HepG2 (cell line): ENCODE results near the gene TOR1B. TPM values are rescaled to one million over a fixed set of nuclear protein-coding genes. Genes with fewer than 3 reads are reported as not detected.

ENCODE experiments used
- ATAC-seq: fragments of 200-7000 bp; cut with Tn5 transposase; 3 replicates; pipeline ENCODE4 v1.9.1; 2020; ENCODE audit warnings: mild to moderate bottlenecking, moderate library complexity
- BruUV-seq: library from RNA; stranded (reverse); fragments of 400-500 nt; replicated peaks from 2 replicates; lab custom pipeline; 2021; lab: Mats Ljungman, UMichigan
- CTCF ChIA-PET: fragments of 300-600 bp; formaldehyde crosslinking; extraction: SDS; loops from one replicate; lab custom pipeline; 2021; ENCODE audit warnings: low total read pairs, inconsistent platforms, low intra/inter-chr PET ratio; lab: Yijun Ruan, JAX
- POLR2A ChIA-PET: fragments of 350-600 bp; sonication (Branson Sonifier 250); formaldehyde crosslinking; loops from one replicate; lab custom pipeline; 2020; ENCODE audit warnings: antibody characterized with exemption, inconsistent platforms; lab: Yijun Ruan, JAX
- DNase-seq: peaks from one replicate; pipeline ENCODE4 v3.0.0-alpha.2; 2015; ENCODE audit warnings: low spot score
- FAIRE-seq: peaks from 3 replicates; lab custom pipeline; 2011; peaks lifted over from hg19 to GRCh38; lab: Jason Lieb, UNC
- H2AFZ ChIP-seq: one replicate; pipeline ENCODE4 v1.6.1; 2011; ENCODE audit warnings: low read length, inconsistent platforms
- H3K27ac ChIP-seq: fragments of 300-600 bp; 3 replicates; pipeline ENCODE4 v1.8.0; 2011; ENCODE audit warnings: mixed run types, mild to moderate bottlenecking, mixed read lengths, low read length, inconsistent platforms; ENCODE audit not compliant: insufficient read depth; ENCODE audit errors: extremely low read length
- H3K27me3 ChIP-seq, 2 experiments: fragments of 200-600 bp in 1 of 2; 2 replicates in 1 of 2; 3 replicates in 1 of 2; pipeline versions ENCODE4 v1.6.0 to v1.8.0; 2011; ENCODE audit warnings: low read length in 2 of 2, mild to moderate bottlenecking in 2 of 2, moderate library complexity in 2 of 2, inconsistent platforms in 1 of 2; ENCODE audit not compliant: insufficient read depth in 2 of 2, control insufficient read depth in 1 of 2
- H3K36me3 ChIP-seq, 2 experiments: fragments of 200-600 bp in 1 of 2; replicated peaks in 1 of 2; 2 replicates in 1 of 2; 3 replicates in 1 of 2; pipeline versions ENCODE4 v1.5.1 to v1.8.0; 2011; ENCODE audit warnings: low read length in 2 of 2, inconsistent platforms in 1 of 2; ENCODE audit not compliant: insufficient read depth in 2 of 2, control insufficient read depth in 1 of 2
- H3K4me1 ChIP-seq: 2 replicates; pipeline ENCODE4 v1.5.1; 2012; ENCODE audit warnings: low read length, inconsistent platforms; ENCODE audit not compliant: insufficient read depth
- H3K4me2 ChIP-seq: 2 replicates; pipeline ENCODE4 v1.6.0; 2011; ENCODE audit warnings: low read depth, low read length, inconsistent platforms
- H3K4me3 ChIP-seq, 3 experiments: fragments of 200-600 bp in 1 of 3; sonication (generic), shearing (Covaris generic) in 1 of 3; replicated peaks in 1 of 3; 2 replicates each; pipeline ENCODE4 v1.5.1; 2011 to 2016; ENCODE audit warnings: low read length in 3 of 3, inconsistent platforms in 2 of 3, low read depth in 2 of 3, mild to moderate bottlenecking in 2 of 3, control low read depth in 1 of 3, mixed read lengths in 1 of 3; ENCODE audit not compliant: insufficient read depth in 1 of 3
- H3K79me2 ChIP-seq: one replicate; pipeline ENCODE4 v1.6.1; 2011; ENCODE audit warnings: low read length, inconsistent platforms; ENCODE audit not compliant: insufficient read depth
- H3K9ac ChIP-seq: 2 replicates; pipeline ENCODE4 v1.6.0; 2011; ENCODE audit warnings: mild to moderate bottlenecking, low read depth, low read length, inconsistent platforms; ENCODE audit not compliant: insufficient read depth
- H3K9me3 ChIP-seq: 2 replicates; pipeline ENCODE4 v1.5.1; 2012; ENCODE audit warnings: mild to moderate bottlenecking, low read length
- H4K20me1 ChIP-seq: 2 replicates; pipeline ENCODE4 v1.6.0; 2011; ENCODE audit warnings: inconsistent platforms, mild to moderate bottlenecking, low read length, moderate library complexity; ENCODE audit not compliant: insufficient read depth
- ATF7 ChIP-seq, 2 experiments: fragments of 450-650 bp in 1 of 2; sonication (generic) in 1 of 2; formaldehyde crosslinking in 1 of 2; IDR thresholded peaks; 2 replicates each; pipeline versions ENCODE4 v1.4.0 to v1.6.1; 2016 to 2020; ENCODE audit warnings: antibody characterized with exemption in 1 of 2, mild to moderate bottlenecking in 1 of 2, missing genetic modification reagents in 1 of 2
- CHD4 ChIP-seq: fragments of 200-600 bp; sonication (generic); IDR thresholded peaks from 2 replicates; pipeline ENCODE4 v1.7.0; 2017; ENCODE audit warnings: mild to moderate bottlenecking, low read length, borderline replicate concordance
- CREB1 ChIP-seq, 2 experiments: fragments of 450-650 bp in 1 of 2; IDR thresholded peaks; 2 replicates each; pipeline ENCODE4 v1.6.1; 2016 to 2017; ENCODE audit warnings: control low read depth in 1 of 2, mild to moderate bottlenecking in 1 of 2, missing compliant biosample characterization in 1 of 2, missing genetic modification characterization in 1 of 2
- CREM ChIP-seq, 2 experiments: sonication (generic) in 1 of 2; formaldehyde crosslinking in 1 of 2; IDR thresholded peaks; 2 replicates each; pipeline versions ENCODE4 v1.4.0 to v1.6.1; 2016 to 2020; ENCODE audit warnings: antibody characterized with exemption in 1 of 2, mild to moderate bottlenecking in 1 of 2, missing genetic modification reagents in 1 of 2
- ERF ChIP-seq: IDR thresholded peaks from 2 replicates; pipeline ENCODE4 v1.6.1; 2018; ENCODE audit warnings: missing biosample characterization, missing genetic modification reagents
- FOSL2 ChIP-seq: sonication (generic); formaldehyde crosslinking; IDR thresholded peaks from 2 replicates; pipeline ENCODE4 v1.4.0; 2020; ENCODE audit warnings: missing genetic modification reagents
- HOXA3 ChIP-seq: sonication (generic); formaldehyde crosslinking; IDR thresholded peaks from 2 replicates; pipeline ENCODE4 v1.5.0; 2020; ENCODE audit warnings: missing genetic modification reagents
- KDM2A ChIP-seq: sonication (generic); formaldehyde crosslinking; IDR thresholded peaks from 2 replicates; pipeline ENCODE4 v1.4.0; 2020; ENCODE audit warnings: low read depth, missing genetic modification reagents, borderline replicate concordance
- PRDM15 ChIP-seq: sonication (generic); formaldehyde crosslinking; IDR thresholded peaks from 2 replicates; pipeline ENCODE4 v1.4.0; 2020; ENCODE audit warnings: missing genetic modification reagents
- PRMT3 ChIP-seq: sonication (generic); formaldehyde crosslinking; IDR thresholded peaks from 2 replicates; pipeline ENCODE4 v1.8.1; 2022; ENCODE audit warnings: low read depth, mild to moderate bottlenecking, moderate library complexity, missing genetic modification reagents, borderline replicate concordance
- SAP130 ChIP-seq: IDR thresholded peaks from 2 replicates; pipeline ENCODE4 v1.6.1; 2016; ENCODE audit warnings: low read depth
- ZBTB21 ChIP-seq: sonication (generic); formaldehyde crosslinking; IDR thresholded peaks from 2 replicates; pipeline ENCODE4 v1.4.0; 2020; ENCODE audit warnings: missing genetic modification reagents
- ZNF263 ChIP-seq: sonication (generic); formaldehyde crosslinking; IDR thresholded peaks from 2 replicates; pipeline ENCODE4 v1.4.0; 2020; ENCODE audit warnings: missing genetic modification reagents
- ZNF737 ChIP-seq: sonication (generic); formaldehyde crosslinking; IDR thresholded peaks from 2 replicates; pipeline ENCODE4 v1.5.0; 2020; ENCODE audit warnings: missing genetic modification reagents, mild to moderate bottlenecking, borderline replicate concordance
- ZNF768 ChIP-seq: sonication (generic); formaldehyde crosslinking; IDR thresholded peaks from 2 replicates; pipeline ENCODE4 v1.4.0; 2020; ENCODE audit warnings: missing genetic modification reagents
- WGBS: methylation state at CpG from one replicate; pipeline ENCODE4 v1.1.6; 2017; ENCODE audit warnings: low lambda C conversion rate; 5-methylcytosine and 5-hydroxymethylcytosine counted together
- in situ Hi-C: cut with HindIII; loops from 2 replicates; pipeline ENCODE4 v1.10.0; 2017; ENCODE audit warnings: low pct_unique_long_range_greater_than_20kb; ENCODE audit not compliant: extremely low pct_ligation_motif_present
- intact Hi-C: fragments of 100-400 bp; cut with micrococcal nuclease; formaldehyde crosslinking; loops from one replicate; pipeline ENCODE4 v1.10.0; 2022; ENCODE audit not compliant: unreplicated experiment
- polyA plus RNA-seq, 8 experiments: library from polyadenylated mRNA; depleted of rRNA in 3 of 8; stranded (reverse) in 7 of 8; unstranded in 1 of 8; fragments of >200 nt; fragmentation: Illumina TruSeq in 4 of 8; extraction: Trizol in 4 of 8; gene quantifications; 2 replicates each; pipeline versions ENCODE4 v1.2.1 to v1.2.3, GENCODE V29; 2011 to 2016; ENCODE audit warnings: low read depth in 4 of 8, missing spikeins in 1 of 8, mixed read lengths in 1 of 8; ENCODE audit not compliant: insufficient read depth in 1 of 8
- total RNA-seq, 5 experiments: library from RNA; depleted of rRNA; stranded (reverse); fragments of >200 nt; fragmentation: Illumina TruSeq; extraction: Trizol; gene quantifications; 2 replicates each; pipeline ENCODE4 v1.2.3, GENCODE V29; 2016; ENCODE audit warnings: low read depth in 1 of 5

The TOR1B gene
- total and polyA plus RNA-seq, 2 of the 13 experiments (the other 11 are each of a cell fraction or from before 2014, with no cell fraction given): 18.1 to 21.3 TPM

GRCh38 chr9:129776938-129777768 is 25.8 kb upstream of the TOR1B start:
- H3K27me3 ChIP-seq: peaks cover 0 to 8% of the 10 kb centered on the region in 2 experiments; a peak in 4 of 5 replicates
- no peaks in the 10 kb centered on the region for H3K79me2 ChIP-seq
- peak overlapping the region; percentile 50 for H3K4me2 ChIP-seq
- ChIA-PET CTCF (no interaction called here), POLR2A (no interaction called here)
- FAIRE-seq: no peak
- H2AFZ ChIP-seq: no peak overlapping the region
- H3K4me3 ChIP-seq: peak overlapping the region in 1 of 3 experiments; percentile 2; a peak in 1 of 6 replicates
- peak; percentile 67 for DNase-seq
- 5% methylated on average over 5 of the region's 16 CpGs for WGBS
- H3K9me3 ChIP-seq: no peaks in the 10 kb centered on the region
- in situ Hi-C loops: no loop called here
- TF ChIP-seq ZNF768 (CRISPR knock-in tag) (peak; percentile 70; the same call in 1 of the 2 replicates), FOSL2 (CRISPR knock-in tag) (peak; percentile 84), PRMT3 (CRISPR knock-in tag) (no peak), CREM (IDR thresholded peaks at IDR 0.05) (peak; percentile 60), CREM (CRISPR knock-in tag; IDR thresholded peaks at IDR 0.05) (no peak), ERF (no peak), ATF7 (IDR thresholded peaks at IDR 0.05) (peak; percentile 94), ATF7 (CRISPR knock-in tag; IDR thresholded peaks at IDR 0.05) (no peak), CHD4 (no peak), ZNF263 (CRISPR knock-in tag) (peak; percentile 57; the same call in 1 of the 2 replicates), CREB1 (IDR thresholded peaks at IDR 0.05) (peak; percentile 98), CREB1 (CRISPR knock-in tag; IDR thresholded peaks at IDR 0.05) (peak; percentile 78), ZBTB21 (peak; percentile 67), KDM2A (0 out of 2 replicates have a peak, but pooled peaks have one; percentile 16), HOXA3 (CRISPR knock-in tag) (0 out of 2 replicates have a peak, but pooled peaks have one; percentile 25), PRDM15 (CRISPR knock-in tag) (peak; percentile 90; the same call in 1 of the 2 replicates), ZNF737 (CRISPR knock-in tag) (no peak), SAP130 (CRISPR knock-in tag) (0 out of 2 replicates have a peak, but pooled peaks have one; percentile 21)
- TF ChIP-seq, all 625 proteins: peak for 11
- Histone ChIP-seq H4K20me1 (no peaks in the 10 kb centered on the region), H3K36me3 (no peaks in the 10 kb centered on the region), H3K4me1 (peaks cover 25% of the 10 kb centered on the region), H3K27ac (no peak overlapping the region), H3K9ac (no peak overlapping the region)
- BruUV-seq: no TSS peak
- intact Hi-C loops: loop anchor here (1.0 kb wide), 1 partner anchor 16 kb away; no protein-coding TSS in a partner anchor
- peak; percentile 78 for ATAC-seq
